HG02623 (cell line): Measurements from ENCODE around the gene IGSF21.

Experiments
- ATAC-seq: cut with Tn5 transposase; IDR thresholded peaks from one replicate; pipeline ENCODE4 v1.9.1; 2021; ENCODE audit warnings: moderate library complexity; ENCODE audit not compliant: unreplicated experiment

The IGSF21 gene

DNA sequence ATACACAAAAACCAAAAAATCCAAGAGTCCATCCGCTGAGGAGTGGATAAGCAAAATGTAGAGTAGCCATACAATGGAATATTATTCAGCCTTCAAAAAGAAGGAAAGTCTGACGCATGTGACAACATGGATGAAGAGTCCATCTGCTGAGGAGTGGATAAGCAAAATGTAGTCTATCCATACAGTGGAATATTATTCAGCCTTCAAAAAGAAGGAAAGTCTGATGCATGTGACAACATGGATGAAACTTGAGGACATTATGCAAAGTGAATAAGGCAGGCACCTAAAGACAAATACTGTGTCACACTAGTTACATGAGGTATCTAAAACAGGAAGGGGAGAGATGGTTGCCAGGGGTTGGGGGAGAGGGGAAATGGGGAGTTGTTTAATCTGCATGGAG, 14.0 kb upstream of the IGSF21 start:
- ATAC-seq, result no peak

DNA sequence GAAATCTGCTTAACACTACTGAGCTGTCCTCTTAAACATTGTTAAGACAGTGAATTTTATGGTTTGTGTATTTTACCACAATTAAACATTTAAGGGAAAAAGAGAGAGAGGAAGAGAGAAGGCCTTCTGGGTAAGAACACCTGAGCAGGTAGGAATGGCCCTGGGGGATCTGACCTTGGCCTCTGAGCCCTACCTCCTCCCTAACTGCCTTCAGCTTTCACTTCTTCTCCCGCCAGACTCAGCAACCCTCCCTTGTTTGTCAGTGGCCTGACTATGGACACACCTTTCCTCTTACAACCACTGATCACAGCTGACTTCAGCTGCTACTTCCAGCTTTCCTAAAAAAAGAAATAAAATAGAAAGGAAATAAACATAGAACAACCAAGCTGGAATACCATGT, 13.5 kb upstream of the IGSF21 start:
- ATAC-seq, result no peak

DNA sequence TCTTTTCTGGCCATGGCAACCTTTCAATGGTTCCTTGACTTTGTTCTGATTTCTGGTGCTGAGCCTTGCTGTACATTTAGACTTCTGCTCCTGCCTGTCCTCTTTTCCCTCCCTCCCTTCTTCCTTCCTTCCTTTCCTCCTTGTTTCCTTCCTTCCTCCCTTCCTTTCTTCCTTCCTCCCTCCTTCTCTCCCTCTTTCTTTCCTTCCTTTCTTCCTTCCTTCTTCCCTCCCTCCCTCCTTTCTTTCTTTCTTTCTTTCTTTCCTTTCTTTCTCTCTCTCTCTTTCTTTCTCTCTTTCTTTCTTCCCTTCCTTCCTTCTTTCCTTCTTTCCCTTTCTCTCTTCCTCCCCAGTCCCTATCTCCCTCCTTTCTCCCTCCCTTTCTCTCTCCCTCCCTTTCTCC, 10.4 kb upstream of the IGSF21 start:
- no peak for ATAC-seq

DNA sequence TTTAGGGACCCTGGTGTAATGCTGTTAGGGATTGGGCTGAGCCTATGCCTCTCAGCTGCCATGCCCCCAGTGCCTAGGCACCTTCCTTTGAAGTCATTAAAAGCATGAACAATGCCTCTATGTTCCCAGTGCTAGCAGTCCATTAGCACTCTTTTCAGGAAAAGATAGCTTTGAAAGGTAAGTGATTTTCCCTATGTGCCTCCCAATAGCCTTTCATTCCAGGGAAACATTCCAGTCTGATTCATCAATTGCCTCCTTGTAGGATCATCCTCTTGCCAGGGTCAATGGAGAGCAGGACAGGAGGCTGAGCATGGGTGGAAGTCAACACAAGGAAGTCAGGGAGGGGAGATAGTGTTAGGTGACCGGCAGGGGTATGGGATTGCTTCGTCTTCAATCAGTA, 8.6 kb upstream of the IGSF21 start:
- no peak for ATAC-seq

DNA sequence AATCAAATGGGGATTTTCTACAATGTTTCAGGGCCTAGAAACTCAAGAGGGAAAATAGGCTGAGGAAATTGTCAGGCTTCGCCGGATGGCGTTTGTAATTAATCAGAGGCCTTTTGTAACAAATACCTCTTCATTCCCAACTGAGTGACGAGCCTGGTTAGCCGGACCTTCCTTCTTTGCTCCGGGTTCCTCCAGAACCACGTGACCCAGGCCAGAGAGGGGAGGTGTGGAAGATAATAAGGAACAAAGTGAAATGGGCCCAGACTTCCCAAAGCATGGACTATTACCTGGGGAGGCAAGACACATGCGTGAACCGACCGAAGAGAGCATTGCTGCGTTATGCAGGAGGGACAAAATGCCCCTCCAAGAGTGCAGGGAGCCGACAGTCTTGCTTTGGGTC, 7.5 kb upstream of the IGSF21 start:
- ATAC-seq, result no peak

DNA sequence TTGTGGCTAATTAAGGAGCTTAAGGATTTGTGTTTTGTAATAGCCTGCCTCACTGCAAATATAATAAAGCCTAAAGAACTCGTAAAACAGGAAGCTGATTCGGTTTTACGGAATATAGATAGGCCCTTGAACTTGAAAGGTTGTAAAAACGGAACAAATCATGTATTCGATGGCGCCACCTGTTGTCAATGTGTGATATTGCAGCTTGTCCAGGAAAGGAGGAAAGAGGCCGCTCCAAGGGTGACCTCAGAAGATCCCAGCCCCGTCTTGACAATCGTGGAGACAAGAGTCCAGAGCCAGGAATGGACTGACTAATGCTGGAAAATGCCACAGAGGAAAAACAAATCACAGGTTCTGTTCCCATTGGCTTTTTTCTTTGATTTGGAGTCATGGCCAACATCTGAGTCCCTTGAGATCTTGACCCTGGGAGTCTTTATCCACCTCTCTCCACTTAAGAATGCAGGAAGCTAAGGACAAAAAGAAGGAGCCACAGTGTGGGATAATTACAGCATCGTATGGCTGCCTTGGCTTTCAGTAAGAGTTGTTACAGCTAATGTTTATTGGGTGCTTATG, 7.0 kb upstream of the IGSF21 start:
- no peak for ATAC-seq

DNA sequence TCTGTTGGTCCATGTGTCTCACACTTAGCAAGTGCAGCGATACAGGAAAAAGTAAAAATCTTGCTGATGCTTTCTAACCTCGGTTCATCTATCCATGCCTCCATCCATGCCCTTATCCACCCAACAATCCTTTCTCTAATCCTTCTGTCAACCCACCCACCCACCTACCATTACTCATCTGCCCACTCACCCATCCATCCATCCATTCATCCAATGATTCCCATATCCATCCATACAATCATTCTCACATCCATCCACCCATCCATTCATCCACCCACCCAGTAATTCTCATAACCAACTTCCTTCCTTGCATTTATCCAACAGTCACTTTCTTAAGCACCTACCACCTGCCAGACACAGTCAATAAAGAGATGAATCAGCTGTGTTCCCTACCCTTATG, 6.1 kb upstream of the IGSF21 start:
- no peak for ATAC-seq

DNA sequence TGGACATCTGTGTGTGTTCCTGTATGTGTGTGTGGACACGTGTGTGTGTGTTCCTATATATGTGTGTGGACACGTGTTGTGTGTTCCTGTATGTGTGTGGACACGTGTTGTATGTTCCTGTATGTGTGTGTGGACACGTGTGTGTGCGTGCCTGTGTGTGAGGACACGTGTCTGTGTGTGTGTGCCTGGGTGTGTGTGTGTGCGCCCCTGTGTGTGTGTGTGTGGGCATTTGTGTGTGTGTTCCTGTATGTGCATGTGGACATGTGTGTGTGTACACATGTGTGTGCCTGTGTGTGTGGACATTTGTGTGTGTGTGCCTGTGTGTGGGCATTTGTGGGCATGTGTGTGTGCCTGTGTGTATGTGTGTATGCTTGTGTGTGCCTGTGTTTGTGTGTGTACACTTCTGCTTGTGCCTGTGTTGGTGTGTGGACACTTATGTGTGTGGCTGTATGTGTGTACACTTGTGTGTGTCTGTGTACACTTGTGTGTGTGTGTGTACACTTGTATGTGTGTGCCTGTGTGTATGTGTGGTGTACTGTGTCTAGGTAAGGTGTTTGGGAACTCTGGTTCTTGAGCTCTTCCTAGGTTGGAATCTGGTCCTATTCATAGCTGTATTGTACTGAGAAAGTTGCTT, 3.7 kb upstream of the IGSF21 start:
- ATAC-seq, result no peak

DNA sequence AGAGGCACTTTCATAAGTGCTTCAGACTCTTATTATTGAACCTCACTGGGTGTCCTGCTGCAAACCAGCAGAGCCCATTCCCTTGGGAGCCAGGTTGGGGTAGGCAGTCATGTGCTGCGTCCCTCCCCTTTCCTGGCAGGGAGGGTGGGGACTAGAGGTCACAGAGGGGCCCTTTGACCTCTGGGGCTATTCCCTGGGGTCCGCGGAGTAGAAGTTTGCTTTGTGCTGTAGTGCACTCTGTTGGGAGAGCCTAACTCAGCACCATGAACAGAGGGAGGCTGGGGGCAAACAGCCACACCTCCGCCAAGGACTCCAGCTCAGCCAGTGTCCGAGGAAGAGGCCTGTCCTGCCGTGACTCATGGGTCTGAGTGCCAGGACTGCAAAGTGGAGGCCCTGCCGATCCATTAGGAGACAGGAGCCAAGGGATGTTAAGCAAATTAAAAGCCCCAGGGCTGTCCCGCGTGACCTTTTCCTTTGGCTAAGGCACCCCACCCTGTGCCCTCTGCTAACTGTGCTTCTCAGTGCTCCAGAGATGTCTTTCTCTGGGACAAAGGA, 3.0 kb upstream of the IGSF21 start:
- ATAC-seq, result no peak

DNA sequence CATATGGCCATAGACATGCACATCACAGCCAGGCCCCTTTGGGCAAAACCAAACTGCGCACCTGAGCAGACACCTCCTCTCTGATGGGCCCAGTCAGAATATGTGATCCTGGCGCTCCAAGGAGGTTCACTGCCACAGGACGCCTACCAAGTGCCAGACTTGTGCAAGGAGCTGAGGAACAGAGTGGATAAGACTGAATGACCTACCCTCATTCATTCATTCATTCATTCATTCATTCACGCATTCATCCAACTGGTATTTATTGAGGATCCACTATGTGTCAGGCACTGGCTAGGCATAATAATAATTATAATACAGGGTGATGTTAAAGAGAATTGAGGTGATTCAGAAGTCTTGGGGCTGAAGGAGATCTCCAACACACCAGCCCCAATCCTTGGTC, 2.4 kb upstream of the IGSF21 start:
- no peak for ATAC-seq

DNA sequence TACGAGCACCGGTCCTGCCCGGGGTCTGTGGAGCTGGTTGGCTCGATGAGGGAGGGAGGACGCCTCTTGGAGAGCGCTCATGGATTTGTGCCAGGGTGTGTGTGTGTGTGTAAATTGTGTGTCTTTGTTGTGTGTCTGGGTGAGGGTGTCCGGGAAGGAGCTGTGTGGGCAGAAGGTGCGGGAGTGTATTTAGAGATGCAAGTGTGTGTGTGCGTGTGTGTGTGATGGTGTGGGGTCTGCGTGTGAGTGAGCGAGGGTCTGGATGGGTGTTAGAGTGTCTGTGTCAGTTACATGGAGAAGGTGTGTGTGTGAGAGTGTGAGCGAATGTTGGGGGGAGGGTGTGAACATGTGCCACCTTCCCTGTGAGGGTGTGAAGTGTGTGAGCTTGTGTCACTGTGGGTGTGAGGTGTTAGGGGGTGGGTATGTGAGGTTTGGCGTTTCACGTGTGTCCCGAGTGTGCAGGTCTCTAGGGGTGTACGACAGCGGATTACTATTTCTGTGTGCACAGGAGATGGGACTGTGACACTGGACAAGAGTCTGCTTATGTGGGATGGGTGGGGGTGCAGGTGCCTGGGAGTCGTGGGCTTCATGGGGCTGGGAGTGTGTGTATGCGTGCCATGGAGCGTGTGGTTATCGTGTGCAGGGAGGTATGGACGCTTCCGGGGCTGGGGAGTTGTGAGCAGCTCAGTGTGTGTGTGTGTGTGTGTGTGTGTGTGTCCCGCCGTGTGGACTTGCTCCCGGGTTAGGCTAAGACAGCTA, 880 bp downstream of the IGSF21 start:
- ATAC-seq, result no peak

DNA sequence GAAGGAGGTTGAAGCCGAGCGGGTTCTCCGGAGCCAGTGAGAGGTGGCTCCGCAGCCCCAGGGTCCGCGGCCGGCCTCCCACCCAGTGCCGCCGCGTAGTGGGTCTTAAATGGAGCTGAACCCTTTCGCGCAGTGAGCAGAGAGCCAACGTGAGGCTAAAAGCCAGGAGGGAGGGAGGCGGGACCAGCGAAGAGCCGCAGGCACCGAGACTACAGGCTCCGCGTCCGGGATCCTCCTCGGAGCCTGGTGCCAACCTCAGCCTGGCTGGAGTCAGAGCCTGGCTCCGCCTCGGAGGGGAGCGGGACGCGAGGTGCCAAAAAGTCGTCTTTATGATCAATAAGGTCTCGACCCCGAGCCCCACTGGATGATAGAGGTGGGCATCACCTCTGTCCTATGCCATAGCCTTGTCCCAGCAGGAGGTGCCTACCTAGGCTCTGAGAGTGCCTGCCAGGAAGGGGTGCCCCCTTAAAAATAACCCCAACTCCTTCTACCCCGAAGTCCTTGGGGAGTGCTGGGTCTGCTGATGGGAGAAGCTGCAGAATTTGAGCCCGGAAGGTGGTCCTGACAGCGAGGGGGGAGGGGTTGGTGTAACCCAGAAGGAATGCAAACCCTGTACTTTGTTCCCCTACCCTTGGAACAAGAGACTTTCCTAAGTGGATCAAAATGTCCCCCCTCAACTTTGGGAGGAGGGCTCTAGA, 1.6 kb downstream of the IGSF21 start:
- ATAC-seq, result no peak

DNA sequence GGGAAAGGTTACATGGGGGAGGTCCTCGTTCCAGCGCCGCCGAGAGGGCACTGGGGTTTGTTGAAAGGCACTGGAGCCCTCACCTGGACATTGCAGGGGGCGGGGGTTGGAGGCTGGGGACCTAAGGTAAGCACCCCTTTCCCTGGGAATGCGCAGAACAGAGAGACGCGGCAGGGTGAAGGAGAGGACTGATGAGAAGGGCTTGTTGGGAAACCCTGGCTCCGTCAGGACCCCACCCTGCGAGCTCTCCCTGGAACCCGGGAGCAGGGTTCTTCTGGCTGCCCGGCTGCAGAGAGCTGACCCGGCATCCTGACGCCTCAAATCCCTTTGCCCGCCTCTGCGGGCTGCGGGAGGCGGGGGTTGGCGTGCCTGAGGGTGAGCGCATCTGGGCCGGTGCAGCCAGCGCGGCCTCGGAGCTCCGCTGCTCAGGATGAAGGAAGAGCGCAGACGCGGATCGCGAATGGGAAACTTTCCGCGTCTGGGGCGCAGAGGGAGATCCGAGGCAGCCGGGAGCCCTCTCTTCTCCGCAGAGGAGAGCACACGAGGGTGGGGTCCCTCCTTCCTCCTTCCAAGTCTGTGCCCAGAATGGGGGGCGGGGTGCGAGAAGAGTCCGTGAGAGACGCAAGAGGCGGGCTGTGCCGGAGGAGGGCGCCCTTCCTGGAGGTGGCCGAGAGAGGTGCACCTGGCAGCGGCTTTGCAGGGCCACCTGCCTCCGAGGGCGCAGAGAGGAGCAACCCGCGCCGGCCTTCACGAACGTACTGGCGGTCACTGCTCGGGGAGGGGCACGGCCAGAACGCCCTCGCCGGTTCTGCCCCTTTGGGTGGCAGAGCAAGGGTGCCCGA, 2.4 kb downstream of the IGSF21 start:
- no peak for ATAC-seq

DNA sequence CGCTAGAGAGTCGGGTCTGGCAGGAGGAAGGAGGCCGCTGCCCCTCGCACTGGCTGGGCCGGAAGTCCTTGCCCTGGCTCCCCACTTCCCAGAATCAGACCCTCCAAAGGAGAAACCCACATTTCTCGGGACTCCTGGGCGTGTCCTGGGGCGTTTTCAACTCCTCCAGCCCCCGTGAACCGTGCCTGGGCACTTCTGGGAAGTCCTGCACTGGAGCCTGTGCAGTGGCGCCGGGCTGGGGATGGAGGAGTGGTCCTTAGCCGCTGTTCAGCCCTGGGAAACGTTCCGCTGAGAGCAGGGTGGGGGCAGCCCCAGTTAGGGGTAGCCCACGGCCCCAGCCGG, 3.0 kb downstream of the IGSF21 start:
- ATAC-seq, result no peak

DNA sequence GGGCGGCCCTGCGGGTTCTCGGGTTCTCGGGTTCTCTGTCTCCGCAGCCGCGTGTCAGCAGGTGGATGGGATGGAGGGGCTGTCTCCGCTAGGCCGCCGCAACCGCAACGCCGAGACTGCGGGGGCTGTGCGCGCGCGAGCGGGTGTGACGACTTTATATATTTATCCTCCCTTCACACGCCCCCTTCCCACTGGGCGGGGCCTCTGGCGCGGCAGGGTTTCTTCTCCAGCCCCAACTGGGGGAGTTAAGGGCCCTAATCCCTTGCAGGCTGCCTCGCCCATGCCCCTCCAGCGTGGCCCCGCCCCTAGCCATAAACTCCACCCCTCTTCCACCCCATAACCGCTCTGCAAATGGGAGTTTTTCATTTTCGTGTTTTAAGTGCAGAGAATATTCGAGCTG, 3.4 kb downstream of the IGSF21 start:
- ATAC-seq, result no peak

DNA sequence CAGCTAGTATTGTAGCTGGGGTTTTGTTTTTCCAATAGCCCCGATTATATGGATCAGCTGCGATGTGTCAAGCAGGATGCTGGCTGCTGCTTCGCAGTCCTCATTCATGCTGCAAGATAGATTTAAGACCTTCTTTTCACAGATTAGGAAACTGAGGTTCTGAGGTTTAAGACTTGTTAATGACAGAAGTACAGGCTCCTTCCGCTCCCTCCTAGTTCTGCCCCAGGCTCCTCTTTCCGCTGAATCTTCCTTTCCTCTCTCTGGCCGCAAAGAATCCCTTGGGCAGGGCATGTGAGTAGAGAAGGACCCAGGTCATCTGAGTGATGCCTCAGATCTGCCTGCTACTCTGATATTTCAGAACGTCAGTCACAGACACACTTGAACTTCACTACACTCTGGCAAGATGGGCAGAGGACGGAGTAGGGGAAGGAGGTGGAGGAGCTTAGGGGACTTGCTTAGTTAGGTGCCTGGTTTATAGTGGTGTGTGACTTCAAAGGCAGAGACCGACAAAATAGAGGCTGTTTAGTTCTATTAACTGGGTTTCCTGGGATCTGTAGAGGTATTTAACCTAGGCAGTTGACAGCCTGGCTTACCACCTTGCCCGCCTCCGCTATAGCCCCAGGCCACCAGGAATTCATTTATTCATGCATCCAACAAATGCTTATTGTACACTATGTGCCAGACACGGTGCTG, 4.2 kb downstream of the IGSF21 start:
- ATAC-seq, result no peak

DNA sequence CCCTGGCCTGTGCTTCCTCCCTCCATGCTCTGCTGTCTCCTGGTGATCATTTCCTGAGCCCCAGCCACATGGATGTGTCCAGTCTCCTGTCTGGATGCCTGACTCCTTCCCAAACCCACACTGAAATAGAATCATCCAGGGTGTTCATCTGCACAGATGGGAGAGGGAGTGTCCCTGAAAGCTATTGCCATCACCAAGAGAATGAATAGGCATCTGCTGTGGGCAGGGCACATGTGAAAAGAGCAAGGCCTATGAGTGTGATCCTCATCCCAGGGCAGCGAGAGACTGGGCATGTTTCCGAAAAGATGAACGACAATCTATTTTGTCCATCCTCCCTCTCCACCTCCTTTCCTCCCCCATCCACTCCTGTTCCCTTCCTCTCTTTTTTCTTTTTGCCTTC, 5.0 kb downstream of the IGSF21 start:
- ATAC-seq, result no peak

DNA sequence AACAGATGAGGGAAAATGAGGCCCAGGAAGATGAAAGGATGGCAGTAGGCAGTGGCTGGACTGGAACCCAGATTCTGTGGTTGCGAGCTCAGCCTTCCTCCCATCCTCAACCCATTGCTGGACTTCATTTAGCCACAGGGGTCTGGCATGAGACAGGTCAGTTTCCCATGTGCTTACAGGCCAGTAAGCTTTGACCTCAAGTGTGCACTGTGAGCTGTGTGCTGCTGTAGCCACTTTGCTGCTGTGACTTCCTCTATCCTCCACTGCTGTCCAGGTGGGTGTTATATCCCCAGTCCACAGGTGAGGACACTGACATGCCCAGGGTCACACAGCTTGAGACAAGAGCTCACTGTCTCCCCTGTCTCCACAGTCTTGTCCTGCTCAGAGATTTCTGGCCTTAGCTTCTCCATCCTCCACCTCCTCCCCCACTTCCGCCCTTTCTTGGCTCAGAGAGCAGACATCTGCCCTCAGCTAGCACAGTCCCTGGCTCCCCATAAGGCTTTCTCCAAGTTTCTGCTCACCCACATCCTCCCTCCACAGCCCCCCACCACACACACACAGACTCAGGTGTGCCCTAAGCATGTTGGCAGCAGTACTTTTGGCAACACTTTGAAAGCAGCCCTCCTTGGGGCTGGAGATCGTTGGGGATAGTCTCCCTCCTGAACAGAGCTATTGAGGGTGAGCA, 7.3 kb downstream of the IGSF21 start:
- no peak for ATAC-seq

DNA sequence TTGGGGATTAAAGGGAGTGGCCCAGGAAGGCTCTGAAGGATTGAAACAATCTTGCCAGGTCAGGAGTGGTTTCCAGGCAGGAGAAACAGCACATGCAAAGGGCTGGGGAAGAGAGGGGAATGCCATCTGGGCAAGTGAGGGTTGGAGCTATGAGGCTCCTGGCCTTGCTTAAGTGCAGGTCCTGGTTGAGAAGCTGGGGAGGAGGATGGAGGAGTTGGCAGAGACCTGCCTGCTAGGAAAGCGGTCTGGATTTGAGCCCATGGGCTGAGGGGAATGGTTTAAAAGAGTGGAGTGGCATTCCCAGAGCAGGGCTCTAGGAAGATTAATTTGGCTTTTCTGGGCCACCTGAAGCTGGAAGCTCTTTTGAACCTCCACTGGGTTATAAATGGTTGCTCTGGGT, 9.2 kb downstream of the IGSF21 start:
- no peak for ATAC-seq

DNA sequence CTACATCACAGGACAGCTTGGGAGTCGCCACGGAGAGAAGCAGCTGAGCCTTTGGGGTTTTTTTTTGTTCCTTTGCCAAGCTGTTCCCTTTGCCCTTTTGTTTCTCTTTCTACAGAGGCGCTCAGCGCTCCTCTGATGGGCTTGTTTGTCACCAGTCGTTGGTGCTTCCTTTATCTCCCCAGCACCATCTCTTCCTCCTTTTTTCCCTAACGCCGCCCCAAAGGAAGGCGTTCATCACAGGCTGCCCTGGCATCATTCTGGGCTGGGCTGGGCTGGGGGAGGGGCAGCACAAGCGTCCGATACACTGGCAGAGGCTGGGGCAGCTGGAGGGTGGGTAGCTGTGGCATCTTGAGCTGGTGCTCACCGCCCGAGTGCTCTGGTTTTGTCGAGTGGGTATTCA, 10.5 kb downstream of the IGSF21 start:
- ATAC-seq, result no peak
